GM12892 (cell line): Measurements from ENCODE around the gene NRXN3.

Experiments used
- POLR2A ChIP-seq: IDR thresholded peaks from 2 replicates; pipeline ENCODE4 v1.6.1; 2011; ENCODE audit warnings: low read depth, low read length, control low read depth
- POLR2AphosphoS5 ChIP-seq: IDR thresholded peaks from 2 replicates; pipeline ENCODE4 v1.6.1; 2011; ENCODE audit warnings: low read depth, low read length, control low read depth
- TAF1 ChIP-seq: IDR thresholded peaks from 2 replicates; pipeline ENCODE4 v1.6.1; 2011; ENCODE audit warnings: low read depth, mild to moderate bottlenecking, control low read depth, low read length, borderline replicate concordance

DNA sequence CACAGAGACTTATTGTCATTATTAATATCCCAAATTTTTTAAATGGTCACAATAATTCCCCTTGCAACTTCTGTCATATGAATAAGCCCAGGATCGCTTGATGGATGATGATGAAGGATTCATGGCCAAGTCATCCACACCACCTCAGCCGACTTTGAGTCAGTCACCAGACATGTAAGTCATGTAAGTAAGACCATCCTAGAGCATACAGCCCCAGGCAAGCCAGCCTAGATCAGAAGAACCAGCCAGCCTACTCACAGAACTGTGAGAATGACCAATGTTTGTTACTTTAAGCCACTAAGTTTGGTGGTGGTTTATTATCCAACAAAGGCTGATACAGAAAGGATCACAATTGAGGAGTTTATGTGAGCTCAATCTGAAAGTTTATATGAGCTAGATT is 341.8 kb downstream of the NRXN3 start:
- no peak for TF ChIP-seq TAF1
- no peak for TF ChIP-seq POLR2AphosphoS5
- no peak for TF ChIP-seq POLR2A
